CD1c-positive myeloid dendritic cell (primary cell): ENCODE data around the gene SPOCK3.
A peak's percentile ranks its signal among the peaks of the same experiment; 100 is the strongest.

ENCODE experiments used
- DNase-seq: peaks from one replicate; pipeline ENCODE4 v3.0.0-alpha.2; 2016; ENCODE audit errors: extremely low spot score

Gene SPOCK3

GRCh38 chr4:167176723-167177367 lies 57.4 kb downstream of the SPOCK3 start:
- DNase-seq, result no peak

- DNase-seq, result no peak
These were observed 62.4 kb downstream of the SPOCK3 start for GRCh38 chr4:167171928-167172327.

- no peak for DNase-seq
These were observed 65.7 kb downstream of the SPOCK3 start for GRCh38 chr4:167168611-167169010.

GRCh38 chr4:167150587-167150986 lies 83.7 kb downstream of the SPOCK3 start:
- no peak for DNase-seq

GRCh38 chr4:167144605-167145004 lies 89.7 kb downstream of the SPOCK3 start:
- DNase-seq, result no peak

- DNase-seq, result no peak
These were observed 91.3 kb downstream of the SPOCK3 start for GRCh38 chr4:167143018-167143417.

- DNase-seq, result no peak
These were observed 98.0 kb downstream of the SPOCK3 start for GRCh38 chr4:167136270-167136669.

GRCh38 chr4:167129146-167129545 lies 105.1 kb downstream of the SPOCK3 start:
- no peak for DNase-seq

- DNase-seq, result no peak
These were observed 114.9 kb downstream of the SPOCK3 start for GRCh38 chr4:167119392-167119791.

- no peak for DNase-seq
These were observed 117.0 kb downstream of the SPOCK3 start for GRCh38 chr4:167117273-167117672.

GRCh38 chr4:167114416-167114971 lies 119.8 kb downstream of the SPOCK3 start:
- DNase-seq, result no peak

- DNase-seq, result no peak
These were observed 122.7 kb downstream of the SPOCK3 start for GRCh38 chr4:167111622-167112021.

- no peak for DNase-seq
These were observed 123.2 kb downstream of the SPOCK3 start for GRCh38 chr4:167111092-167111491.

GRCh38 chr4:167109859-167110258 lies 124.4 kb downstream of the SPOCK3 start:
- DNase-seq, result no peak

GRCh38 chr4:167105857-167106256 lies 128.4 kb downstream of the SPOCK3 start:
- DNase-seq, result no peak

GRCh38 chr4:167102475-167102874 lies 131.8 kb downstream of the SPOCK3 start:
- DNase-seq, result no peak

GRCh38 chr4:167101035-167101434 lies 133.3 kb downstream of the SPOCK3 start:
- peak; percentile 35 for DNase-seq

GRCh38 chr4:167100120-167100519 lies 134.2 kb downstream of the SPOCK3 start:
- peak; percentile 6 for DNase-seq

- DNase-seq, result no peak
These were observed 146.2 kb downstream of the SPOCK3 start for GRCh38 chr4:167088115-167088514.

- no peak for DNase-seq
These were observed 150.0 kb downstream of the SPOCK3 start for GRCh38 chr4:167084321-167084720.

- no peak for DNase-seq
These were observed 154.5 kb downstream of the SPOCK3 start for GRCh38 chr4:167079762-167080161.

GRCh38 chr4:167052631-167053091 lies 181.6 kb downstream of the SPOCK3 start:
- no peak for DNase-seq

GRCh38 chr4:167049257-167049656 lies 185.0 kb downstream of the SPOCK3 start:
- no peak for DNase-seq

GRCh38 chr4:167041524-167041923 lies 192.8 kb downstream of the SPOCK3 start:
- DNase-seq, result peak; percentile 7
